Left cardiac atrium (tissue), 4 donors: ENCODE measurements around the gene MYOM1. TPM values are rescaled to one million over a fixed set of nuclear protein-coding genes. Genes with fewer than 3 reads are reported as not detected.
"Not testable (repeated sequence)": the region's sequence is repeated elsewhere in the genome, so short reads cannot be mapped to it uniquely, and the experiment has no call there.

ENCODE experiments used
- ATAC-seq, 2 donors: fragments of 200-7000 bp; cut with Tn5 transposase; one replicate each; pipeline ENCODE4 v1.9.1; 2020; ENCODE audit warnings: mild to moderate bottlenecking in 2 of 2, moderate library complexity in 2 of 2
- DNase-seq: peaks from one replicate; pipeline ENCODE4 v3.0.0-alpha.2; 2020
- intact Hi-C, 2 donors: fragments of 100-400 bp; cut with DNase I; formaldehyde crosslinking; loops; one replicate each; pipeline versions ENCODE4 v1.14.1 to v1.15.1; 2022 to 2023
- total RNA-seq, 2 donors: library from RNA; stranded (reverse); fragmentation: NEBNext Ultra II Directional; extraction: Animal tissue kit (Norgen Biotek cat#: 25700); gene quantifications; one replicate each; pipeline ENCODE4 v1.2.1, GENCODE V29; 2021
- donor health status: DM: no; HTN: yes; CAD: no.
- donor health status: DM: no; HTN: yes; CAD: no; lungs with severe emphysema.
- donor health status: DM: yes; HTN: yes; CAD: no.
- donor health status: Dilated cardiomyopathy.

The MYOM1 gene
- total RNA-seq, 2 donors from 2014 or later, result 263 to 351 TPM

DNA sequence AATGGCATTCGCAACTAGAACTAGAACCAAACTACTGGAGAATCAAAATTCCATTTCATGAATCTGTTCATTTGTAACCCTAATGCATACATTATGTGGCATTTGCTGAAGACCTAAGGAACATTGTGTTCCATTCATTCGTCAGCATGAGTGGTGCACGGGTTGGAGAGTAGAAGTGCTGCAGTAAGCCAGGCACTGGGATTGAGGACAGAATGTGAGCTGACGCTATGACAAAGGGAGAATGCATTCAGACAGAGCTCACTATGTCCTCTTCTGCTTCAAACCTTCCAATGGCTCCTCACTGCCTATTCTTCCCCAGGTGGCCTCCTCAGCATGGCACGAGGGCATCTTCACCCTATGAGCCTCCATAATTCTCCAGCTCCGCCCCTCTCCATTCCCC lies 6.3 kb upstream of the MYOM1 start:
- ATAC-seq (no peak), DNase-seq (no peak)
- intact Hi-C loops, result no loop called here

DNA sequence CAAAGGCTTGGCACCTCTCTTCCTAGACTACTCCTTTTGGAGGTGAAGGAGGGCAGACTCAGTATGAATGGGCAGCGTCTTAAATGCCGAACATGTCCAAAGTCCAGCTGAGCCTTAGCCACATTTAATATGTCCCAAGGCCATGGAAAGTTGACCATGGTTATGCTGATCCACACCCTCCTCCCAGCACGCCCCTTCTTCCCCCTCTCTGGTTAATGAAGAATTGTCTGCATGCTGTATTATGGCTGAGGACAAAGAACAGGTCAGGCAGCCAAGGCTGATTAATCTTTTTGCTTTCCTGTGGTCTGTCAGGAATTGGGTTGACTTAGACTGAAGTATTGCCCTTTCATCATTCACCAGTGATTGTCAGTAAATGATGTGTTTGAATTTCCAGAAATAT lies 5.8 kb upstream of the MYOM1 start:
- ATAC-seq, result no peak
- intact Hi-C loops, result no loop called here

DNA sequence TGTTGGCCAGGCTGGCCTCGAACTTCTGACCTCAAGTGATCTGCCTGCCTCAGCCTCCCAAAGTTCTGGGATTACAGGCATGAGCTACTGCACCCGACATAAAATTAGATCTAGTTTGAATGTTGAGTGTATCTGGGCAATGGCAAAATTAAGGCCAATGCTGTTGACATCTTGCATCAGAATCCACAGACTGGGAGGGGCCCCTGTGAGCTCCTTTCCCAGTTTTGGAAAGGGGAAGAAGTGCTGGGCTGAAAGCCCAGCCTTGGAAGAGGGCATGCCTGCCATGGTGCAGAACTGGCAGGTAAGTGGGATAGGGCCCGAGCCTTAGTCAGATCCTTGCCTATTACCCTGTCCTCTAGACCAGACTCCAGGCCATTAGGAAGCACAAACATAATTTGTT lies 4.5 kb upstream of the MYOM1 start:
- ATAC-seq (peak; percentile 32 to 35), DNase-seq (no peak)
- intact Hi-C loops, result loop anchor here in 1 of 2 donors (5.0 kb wide), 1 partner anchor 37 kb away; no protein-coding TSS in a partner anchor

More for the DNA sequence above, 5.8 kb upstream of the MYOM1 start:
- DNase-seq, result no peak

DNA sequence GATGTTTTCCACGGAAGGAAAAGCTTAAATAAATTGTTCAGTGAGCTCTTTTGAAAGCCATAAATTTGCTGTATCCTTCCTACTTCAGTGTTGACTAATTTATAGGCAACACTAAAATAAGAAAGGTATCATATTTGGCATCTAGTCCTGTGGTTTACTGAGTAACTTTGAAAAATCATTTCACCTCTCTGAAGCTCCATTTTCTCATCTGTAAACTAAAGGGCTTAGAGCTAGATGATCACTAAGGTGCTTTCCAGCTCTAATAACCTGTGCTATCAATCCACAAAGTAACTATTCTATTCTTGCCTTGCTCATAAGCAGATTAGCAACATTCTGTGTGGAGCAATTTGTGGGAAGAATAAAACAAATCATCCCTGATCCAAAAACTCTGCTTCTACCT lies 3.6 kb upstream of the MYOM1 start:
- intact Hi-C loops, result loop anchor here in 1 of 2 donors (5.0 kb wide), 1 partner anchor 36 kb away; no protein-coding TSS in a partner anchor
- DNase-seq, result no peak
- ATAC-seq, result no peak

DNA sequence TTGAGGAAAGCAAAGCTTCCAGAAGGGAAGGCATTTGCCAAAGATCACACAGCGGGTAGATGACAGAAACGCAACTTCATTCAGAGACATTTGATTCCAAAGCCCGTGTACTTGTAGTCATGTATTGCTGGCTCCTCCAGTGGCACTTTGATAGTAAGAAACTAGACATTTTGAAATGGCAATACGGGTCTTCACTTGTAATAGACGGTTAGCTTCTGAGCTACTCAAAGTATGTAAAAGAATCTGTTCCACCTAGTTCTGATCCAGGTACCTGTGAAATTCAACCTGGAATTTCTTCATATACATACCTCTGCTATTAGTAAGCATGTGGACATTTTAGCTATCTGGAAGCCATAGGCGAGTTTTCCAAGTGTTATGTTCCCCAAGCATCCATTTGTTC lies 1.7 kb upstream of the MYOM1 start:
- ATAC-seq (no peak), DNase-seq (no peak)
- intact Hi-C loops, result loop anchor here in 1 of 2 donors (5.0 kb wide), 1 partner anchor 34 kb away; no protein-coding TSS in a partner anchor

- intact Hi-C loops, result loop anchor here in 1 of 2 donors (5.0 kb wide), 1 partner anchor 34 kb away; no protein-coding TSS in a partner anchor
- DNase-seq, ATAC-seq: not testable (repeated sequence)
These were observed 1.1 kb upstream of the MYOM1 start for GRCh38 chr18:3220868-3221267.

- peak in 1 of 2 donors; percentile 38 for ATAC-seq
- intact Hi-C loops, result no loop called here
- DNase-seq, result no peak
These were observed 532 bp downstream of the MYOM1 start for GRCh38 chr18:3219241-3219630.

GRCh38 chr18:3218819-3219218 lies 949 bp downstream of the MYOM1 start:
- ATAC-seq (peak in 1 of 2 donors; percentile 22), DNase-seq (no peak)
- intact Hi-C loops, result no loop called here

GRCh38 chr18:3217948-3218647 lies 1.7 kb downstream of the MYOM1 start:
- ATAC-seq (peak in 1 of 2 donors; percentile 51), DNase-seq (no peak)
- intact Hi-C loops, result no loop called here

DNA sequence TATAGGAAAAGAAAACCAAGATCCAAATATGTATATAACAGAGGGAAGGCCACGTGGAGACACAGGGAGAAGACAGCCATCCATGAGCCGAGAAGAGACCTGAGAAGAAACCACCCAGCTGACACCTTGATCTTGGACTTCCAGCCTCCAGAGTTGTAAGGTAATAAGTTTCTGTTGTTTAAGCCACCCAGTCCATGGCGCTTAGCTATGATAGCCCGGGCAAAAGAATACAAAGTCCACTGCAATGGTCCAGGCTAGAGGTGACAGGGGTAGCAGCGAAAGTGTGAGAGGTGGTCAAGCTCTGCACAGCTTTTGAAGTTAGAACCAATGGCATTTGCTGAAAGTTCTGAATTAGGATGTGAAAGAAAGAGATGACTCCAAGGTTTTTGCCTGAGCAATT lies 2.8 kb downstream of the MYOM1 start:
- intact Hi-C loops, result no loop called here
- no peak for DNase-seq
- ATAC-seq, result no peak

DNA sequence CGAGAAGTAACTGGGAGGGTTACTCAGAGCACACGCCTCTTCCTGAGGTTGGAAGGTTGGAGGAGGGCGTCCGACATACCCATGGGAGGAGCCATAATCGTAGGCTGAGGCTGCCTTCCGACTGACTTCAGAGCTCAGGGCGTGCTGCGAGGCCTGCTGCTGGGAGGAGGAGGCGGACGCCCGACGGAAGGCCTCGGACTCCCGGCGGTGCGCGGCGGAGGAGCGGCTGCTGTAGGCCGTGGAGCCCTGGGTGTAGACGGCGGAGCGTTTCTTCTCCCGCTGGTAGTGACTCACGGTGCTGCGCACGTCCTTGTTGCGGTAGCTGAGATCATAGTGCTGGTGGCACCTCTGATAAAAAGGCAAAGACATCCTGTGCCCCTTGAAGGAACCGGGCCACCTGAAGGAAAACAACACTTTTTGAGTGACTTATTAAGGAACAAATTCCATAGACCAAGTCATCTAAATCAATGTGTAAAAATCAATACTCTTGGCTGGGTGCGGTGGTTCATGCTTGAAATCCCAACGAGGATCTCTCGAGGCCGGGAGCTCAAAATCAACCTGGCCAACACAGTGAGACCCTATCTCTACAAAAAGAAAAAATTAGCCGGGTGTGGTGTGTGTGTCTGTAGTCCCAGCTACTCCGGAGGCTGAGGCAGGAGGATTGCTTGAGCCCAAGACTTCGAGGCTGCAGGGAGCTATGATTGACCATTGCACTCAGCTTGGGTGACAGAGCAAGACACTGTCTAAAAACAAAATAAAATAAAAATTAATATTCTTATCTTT lies 4.7 kb downstream of the MYOM1 start:
- no peak for DNase-seq
- intact Hi-C loops, result no loop called here
- no peak for ATAC-seq

GRCh38 chr18:3213300-3214059 lies 6.3 kb downstream of the MYOM1 start:
- no peak for ATAC-seq
- no peak for DNase-seq
- intact Hi-C loops, result no loop called here

DNA sequence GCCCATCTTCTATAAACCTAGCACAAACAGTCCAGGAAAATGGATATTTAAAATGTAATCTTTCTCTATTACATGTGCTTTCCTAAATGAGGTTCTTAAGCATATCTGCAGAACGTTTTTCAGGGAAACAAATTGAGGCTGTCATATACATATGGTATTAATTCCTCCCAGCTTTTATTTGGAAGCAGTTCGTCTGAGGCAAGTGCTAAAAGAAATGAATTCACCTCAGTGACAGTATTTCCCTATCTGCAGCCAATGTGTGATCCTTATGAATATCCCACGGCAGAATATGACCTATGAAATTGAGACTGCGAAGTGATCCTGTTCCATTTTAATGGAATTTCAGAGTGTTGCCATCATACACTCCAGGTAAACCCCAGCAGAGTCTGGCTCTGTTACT lies 7.1 kb downstream of the MYOM1 start:
- intact Hi-C loops, result no loop called here
- ATAC-seq, result no peak
- no peak for DNase-seq

- ATAC-seq (peak; percentile 69 to 74), DNase-seq (no peak)
- intact Hi-C loops, result no loop called here
These were observed 8.4 kb downstream of the MYOM1 start for GRCh38 chr18:3211236-3211992.

DNA sequence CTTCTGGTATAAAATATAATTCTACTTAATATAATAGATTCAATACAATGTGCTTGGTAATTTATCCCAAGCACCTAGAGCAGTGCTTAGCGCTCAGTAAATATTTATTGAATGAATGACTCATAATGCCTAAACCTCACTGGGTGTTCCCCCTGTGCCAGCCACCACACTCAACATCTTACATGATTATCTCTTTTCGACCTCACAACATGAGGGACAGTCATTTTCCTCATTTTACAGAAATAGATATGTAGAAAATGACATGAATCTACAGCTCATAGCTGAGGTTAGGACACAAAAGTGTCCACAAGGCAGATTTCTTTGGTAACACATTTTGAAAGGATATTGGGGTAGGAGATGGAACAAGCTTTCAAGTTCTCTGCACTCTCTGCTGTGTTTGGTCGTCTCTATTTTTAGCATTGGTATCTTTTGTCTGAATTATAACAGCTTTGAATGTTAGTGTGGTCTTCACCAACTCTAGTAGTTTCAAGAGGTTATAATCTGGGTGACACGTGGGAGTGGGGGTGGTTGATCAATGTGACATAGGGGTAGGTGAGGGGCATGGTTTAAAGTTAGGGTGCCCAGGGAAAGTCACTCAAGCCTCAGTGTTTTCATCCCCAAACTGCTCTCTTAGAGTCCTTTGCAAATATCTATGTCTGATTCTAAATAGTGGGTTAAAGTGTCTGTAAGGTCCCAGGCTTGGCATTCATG lies 9.8 kb downstream of the MYOM1 start:
- ATAC-seq, result peak; percentile 22 to 43

GRCh38 chr18:3207565-3207964 lies 12.2 kb downstream of the MYOM1 start:
- intact Hi-C loops, result no loop called here
- ATAC-seq, result peak in 1 of 2 donors; percentile 90
- DNase-seq, result no peak

More for the DNA sequence above, 9.8 kb downstream of the MYOM1 start:
- intact Hi-C loops, result no loop called here
- DNase-seq, result no peak

DNA sequence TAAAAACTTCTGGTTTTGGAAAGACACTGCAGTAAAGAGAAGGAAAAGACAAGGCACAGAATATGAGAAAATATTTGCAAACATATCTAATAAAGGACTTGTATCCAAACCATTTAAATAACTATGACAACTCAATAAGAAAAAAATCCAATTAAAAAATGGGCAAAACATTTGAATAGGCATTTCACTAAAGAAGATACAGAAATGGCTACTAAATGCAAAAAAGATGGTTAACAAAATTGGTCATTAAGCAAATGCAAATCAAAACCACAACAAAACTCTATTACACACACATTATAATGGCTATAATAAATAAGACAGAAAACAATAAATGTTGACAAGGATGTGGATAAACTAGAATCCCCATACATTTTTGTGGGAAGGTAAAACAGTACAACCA lies 14.5 kb downstream of the MYOM1 start:
- ATAC-seq, result no peak
- DNase-seq, result no peak
- intact Hi-C loops, result no loop called here

DNA sequence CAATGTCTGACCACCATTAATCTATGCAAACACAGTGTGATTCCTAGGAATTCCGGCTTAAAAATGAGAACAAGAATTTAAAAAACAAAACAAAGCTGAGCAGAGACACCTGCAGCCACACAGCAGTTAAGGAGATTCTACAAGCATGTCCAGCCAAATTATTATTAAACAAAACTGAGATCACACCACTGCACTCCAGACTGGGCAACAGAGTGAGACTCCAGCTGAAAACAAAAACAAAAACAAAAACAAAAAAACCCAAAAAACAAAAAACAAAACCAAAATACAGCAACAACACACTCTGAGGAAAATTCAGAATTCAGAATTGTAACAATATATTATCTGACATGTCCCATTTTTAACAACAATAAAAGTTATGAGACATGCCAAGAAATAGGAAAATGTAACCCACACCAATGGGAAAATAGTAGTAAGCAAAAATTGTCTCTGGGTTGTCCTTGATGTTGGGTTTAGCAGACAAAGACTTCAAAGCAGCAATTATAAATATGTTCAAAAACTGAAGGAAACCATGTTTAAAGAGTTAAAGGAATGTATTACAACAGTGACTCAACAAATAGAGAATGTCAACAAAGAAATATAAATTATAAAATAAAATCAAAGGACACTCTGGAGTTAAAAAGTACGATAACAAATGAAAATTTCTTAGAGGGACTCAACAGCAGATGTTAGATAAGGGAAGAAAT lies 19.7 kb downstream of the MYOM1 start:
- intact Hi-C loops, result no loop called here
- no peak for ATAC-seq
- no peak for DNase-seq
